Parathyroid adenoma (tissue), 2 donors: Measurements from ENCODE around the gene PAAF1.

Experiments
- H2AFZ ChIP-seq: fragments of 300-600 bp; sonication (generic); one replicate; pipeline ENCODE4 v1.7.0; 2017; ENCODE audit warnings: antibody characterized with exemption, mild to moderate bottlenecking
- H3K27ac ChIP-seq: fragments of 300-600 bp; sonication (generic); one replicate; pipeline ENCODE4 v1.7.0; 2017
- H3K27me3 ChIP-seq: fragments of 300-600 bp; sonication (generic); one replicate; pipeline ENCODE4 v1.7.0; 2017; ENCODE audit warnings: low read length; ENCODE audit not compliant: control insufficient read depth, insufficient read depth
- H3K36me3 ChIP-seq: fragments of 300-600 bp; sonication (generic); one replicate; pipeline ENCODE4 v1.7.0; 2017; ENCODE audit warnings: low read length; ENCODE audit not compliant: control insufficient read depth, insufficient read depth
- H3K4me1 ChIP-seq: fragments of 300-600 bp; sonication (generic); one replicate; pipeline ENCODE4 v1.7.0; 2017; ENCODE audit warnings: control low read depth
- H3K4me2 ChIP-seq: fragments of 300-600 bp; sonication (generic); one replicate; pipeline ENCODE4 v1.7.0; 2017; ENCODE audit warnings: low read length
- H3K4me3 ChIP-seq: fragments of 300-600 bp; sonication (generic); one replicate; pipeline ENCODE4 v1.7.0; 2017; ENCODE audit warnings: low read depth, low read length
- H3K79me2 ChIP-seq: fragments of 300-600 bp; sonication (generic); one replicate; pipeline ENCODE4 v1.7.0; 2017; ENCODE audit warnings: control low read depth
- H3K9ac ChIP-seq: fragments of 300-600 bp; sonication (generic); one replicate; pipeline ENCODE4 v1.7.0; 2017; ENCODE audit warnings: mild to moderate bottlenecking
- H3K9me3 ChIP-seq: fragments of 300-600 bp; sonication (generic); one replicate; pipeline ENCODE4 v1.7.0; 2017; ENCODE audit warnings: low read length; ENCODE audit not compliant: control insufficient read depth
- TF ChIP-seq, protein P1 (sequence below): fragments of 300-600 bp; sonication (generic); IDR thresholded peaks from one replicate; pipeline ENCODE4 v1.7.0; 2017; ENCODE audit warnings: antibody characterized with exemption, mild to moderate bottlenecking
- donor health status: primary hyperparathyroidism.

Gene PAAF1

DNA sequence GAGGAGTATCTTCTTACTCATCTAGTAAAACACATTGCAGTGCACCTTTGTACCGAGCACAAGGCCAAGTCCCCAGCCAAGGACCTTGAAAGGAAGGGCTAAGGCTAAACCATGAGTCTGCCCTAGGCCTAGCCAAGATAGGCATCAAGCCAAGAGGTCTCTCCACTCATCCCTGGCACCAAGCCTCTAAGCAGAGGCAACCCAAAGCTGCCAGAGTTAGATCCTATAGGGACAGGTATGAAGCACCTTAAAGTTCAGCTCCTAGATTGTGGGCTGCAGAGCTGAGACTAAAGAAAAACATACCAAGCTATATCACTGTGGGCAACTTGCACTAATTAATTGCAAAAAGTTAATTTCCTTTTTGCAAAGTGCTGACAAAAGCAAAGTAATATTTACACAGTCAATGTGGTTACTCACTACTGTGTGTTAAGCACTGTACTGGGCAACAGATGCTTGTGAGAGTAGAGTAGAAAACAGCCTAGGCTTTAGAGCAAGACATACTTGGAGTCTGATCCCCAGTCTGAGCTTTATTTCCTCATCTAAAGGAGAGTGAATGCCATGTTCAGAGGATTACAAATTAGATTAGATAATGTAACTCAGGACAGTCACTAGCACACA lies 7.4 kb upstream of the PAAF1 start:
- H3K9ac ChIP-seq, result no peak overlapping the region
- no peaks in the 10 kb centered on the region for H3K36me3 ChIP-seq
- no peak overlapping the region for H2AFZ ChIP-seq
- no peak overlapping the region for H3K4me3 ChIP-seq
- H3K9me3 ChIP-seq, result no peaks in the 10 kb centered on the region
- H3K27me3 ChIP-seq, result no peaks in the 10 kb centered on the region
- H3K79me2 ChIP-seq, result no peaks in the 10 kb centered on the region
- peak overlapping the region; percentile 30 for H3K27ac ChIP-seq
- H3K4me2 ChIP-seq, result no peak overlapping the region
- TF ChIP-seq, protein P1, sequence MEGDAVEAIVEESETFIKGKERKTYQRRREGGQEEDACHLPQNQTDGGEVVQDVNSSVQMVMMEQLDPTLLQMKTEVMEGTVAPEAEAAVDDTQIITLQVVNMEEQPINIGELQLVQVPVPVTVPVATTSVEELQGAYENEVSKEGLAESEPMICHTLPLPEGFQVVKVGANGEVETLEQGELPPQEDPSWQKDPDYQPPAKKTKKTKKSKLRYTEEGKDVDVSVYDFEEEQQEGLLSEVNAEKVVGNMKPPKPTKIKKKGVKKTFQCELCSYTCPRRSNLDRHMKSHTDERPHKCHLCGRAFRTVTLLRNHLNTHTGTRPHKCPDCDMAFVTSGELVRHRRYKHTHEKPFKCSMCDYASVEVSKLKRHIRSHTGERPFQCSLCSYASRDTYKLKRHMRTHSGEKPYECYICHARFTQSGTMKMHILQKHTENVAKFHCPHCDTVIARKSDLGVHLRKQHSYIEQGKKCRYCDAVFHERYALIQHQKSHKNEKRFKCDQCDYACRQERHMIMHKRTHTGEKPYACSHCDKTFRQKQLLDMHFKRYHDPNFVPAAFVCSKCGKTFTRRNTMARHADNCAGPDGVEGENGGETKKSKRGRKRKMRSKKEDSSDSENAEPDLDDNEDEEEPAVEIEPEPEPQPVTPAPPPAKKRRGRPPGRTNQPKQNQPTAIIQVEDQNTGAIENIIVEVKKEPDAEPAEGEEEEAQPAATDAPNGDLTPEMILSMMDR, result no peak
- H3K4me1 ChIP-seq, result no peaks in the 10 kb centered on the region

DNA sequence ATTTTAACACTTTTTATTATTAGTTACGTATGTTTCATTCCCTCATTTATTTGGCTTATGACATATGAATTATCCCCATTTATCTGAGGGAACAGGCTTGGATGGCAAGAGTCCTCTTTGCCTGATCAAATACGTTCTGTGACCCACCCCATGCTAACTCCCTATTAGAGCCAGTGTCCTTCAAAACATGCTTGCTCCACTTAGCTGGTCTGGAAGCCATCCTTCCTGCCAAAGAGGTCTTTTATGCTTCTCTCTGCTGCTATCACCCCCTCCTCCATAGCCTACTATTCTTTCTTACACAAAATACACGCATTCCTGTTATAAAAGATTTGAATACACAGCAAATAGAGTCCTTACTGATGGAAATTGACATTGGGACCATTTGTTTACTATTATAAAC lies 6.5 kb upstream of the PAAF1 start:
- no peak overlapping the region for H3K9ac ChIP-seq
- no peaks in the 10 kb centered on the region for H3K27me3 ChIP-seq
- H3K4me2 ChIP-seq, result no peak overlapping the region
- H3K4me1 ChIP-seq, result no peaks in the 10 kb centered on the region
- H3K36me3 ChIP-seq, result no peaks in the 10 kb centered on the region
- H3K4me3 ChIP-seq, result no peak overlapping the region
- H3K79me2 ChIP-seq, result no peaks in the 10 kb centered on the region
- TF ChIP-seq, protein P1, result no peak
- no peaks in the 10 kb centered on the region for H3K9me3 ChIP-seq
- H3K27ac ChIP-seq, result no peak overlapping the region
- H2AFZ ChIP-seq, result no peak overlapping the region

DNA sequence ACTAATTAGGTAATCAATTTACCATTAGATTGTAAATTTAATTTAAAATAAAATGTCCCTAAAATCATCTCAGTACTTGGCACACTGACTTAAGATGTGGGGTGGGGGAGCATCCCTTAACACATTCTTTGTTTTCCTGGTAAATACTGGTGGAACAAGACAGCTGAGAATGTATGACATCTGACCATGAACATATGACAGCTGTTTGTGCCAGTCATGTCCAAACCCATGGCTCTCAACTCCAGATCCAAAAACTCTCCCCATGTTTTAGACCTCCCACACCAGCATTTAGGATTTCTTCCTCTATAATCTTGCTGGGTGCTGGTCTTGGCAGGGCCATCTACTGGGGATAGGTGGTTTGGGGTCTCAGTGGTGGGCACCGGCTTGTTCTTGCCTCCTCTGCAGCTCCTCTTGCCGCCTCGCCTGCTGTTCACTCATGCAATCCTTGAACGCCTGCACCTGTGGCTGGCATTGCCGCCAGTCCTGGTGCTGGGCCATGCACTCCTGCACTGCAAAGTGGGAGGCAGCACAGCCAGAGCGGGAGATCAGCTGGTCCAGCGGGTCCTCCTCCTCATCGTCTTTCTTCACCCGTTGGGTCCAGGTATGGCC lies 3.9 kb upstream of the PAAF1 start:
- Histone ChIP-seq H3K4me2 (no peak overlapping the region), H3K79me2 (no peaks in the 10 kb centered on the region), H3K9me3 (no peaks in the 10 kb centered on the region), H2AFZ (no peak overlapping the region), H3K27ac (no peak overlapping the region), H3K4me3 (no peak overlapping the region), H3K27me3 (no peaks in the 10 kb centered on the region), H3K9ac (no peak overlapping the region), H3K4me1 (peaks cover 3% of the 10 kb centered on the region), H3K36me3 (no peaks in the 10 kb centered on the region)
- TF ChIP-seq, protein P1, result no peak

DNA sequence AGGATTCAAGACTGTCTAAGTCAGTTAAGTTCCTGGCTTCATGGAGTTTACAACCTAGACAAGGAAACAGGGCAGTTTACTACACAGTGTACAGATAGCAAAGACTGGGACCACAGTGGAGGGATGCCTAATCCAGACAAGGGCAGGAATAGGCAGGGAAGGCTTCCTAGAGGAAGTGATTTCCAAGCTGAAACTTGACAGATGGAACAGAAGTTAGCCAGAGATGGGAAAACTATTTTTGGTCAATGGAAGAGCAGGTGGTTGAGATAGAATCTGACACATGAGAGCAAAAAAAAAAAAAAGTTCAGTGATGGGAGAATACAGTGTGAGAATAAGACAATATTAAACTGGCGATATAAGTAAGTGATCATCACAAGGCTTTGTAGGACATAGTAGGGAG lies 1.4 kb upstream of the PAAF1 start:
- no peak overlapping the region for H3K27ac ChIP-seq
- H3K9me3 ChIP-seq, result no peaks in the 10 kb centered on the region
- H3K36me3 ChIP-seq, result no peaks in the 10 kb centered on the region
- no peaks in the 10 kb centered on the region for H3K79me2 ChIP-seq
- H3K4me1 ChIP-seq, result peaks cover 3% of the 10 kb centered on the region
- no peak overlapping the region for H2AFZ ChIP-seq
- TF ChIP-seq, protein P1, result no peak
- H3K4me2 ChIP-seq, result no peak overlapping the region
- H3K27me3 ChIP-seq, result no peaks in the 10 kb centered on the region
- H3K4me3 ChIP-seq, result no peak overlapping the region
- no peak overlapping the region for H3K9ac ChIP-seq

DNA sequence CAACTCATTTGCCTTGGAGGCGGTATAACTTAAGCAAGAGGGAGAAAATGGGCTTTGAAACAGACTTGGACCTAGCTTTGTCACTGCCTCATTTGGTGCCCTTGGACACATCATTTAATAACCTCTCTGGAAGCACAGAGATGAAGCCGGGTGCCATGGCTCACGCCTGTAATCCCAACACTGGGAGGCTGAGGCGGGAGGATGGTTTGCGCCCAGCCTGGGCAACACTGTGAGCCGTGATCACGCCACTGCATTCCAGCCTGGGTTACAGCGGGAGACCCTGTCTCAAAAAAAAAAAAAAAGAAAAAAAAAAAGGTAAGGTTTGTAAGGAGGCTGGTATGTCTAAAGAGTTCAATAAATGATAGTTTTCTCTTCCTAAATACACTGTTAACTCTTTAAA lies 959 bp upstream of the PAAF1 start:
- H3K4me2 ChIP-seq, result peak overlapping the region; percentile 80
- H3K9me3 ChIP-seq, result no peaks in the 10 kb centered on the region
- H3K4me1 ChIP-seq, result peaks cover 3% of the 10 kb centered on the region
- H3K27me3 ChIP-seq, result no peaks in the 10 kb centered on the region
- peak overlapping the region; percentile 76 for H2AFZ ChIP-seq
- peak overlapping the region; percentile 95 for H3K4me3 ChIP-seq
- H3K9ac ChIP-seq, result no peak overlapping the region
- no peaks in the 10 kb centered on the region for H3K79me2 ChIP-seq
- peak overlapping the region; percentile 88 for H3K27ac ChIP-seq
- TF ChIP-seq, protein P1, result no peak
- H3K36me3 ChIP-seq, result no peaks in the 10 kb centered on the region
